H9 (cell line): ENCODE measurements around the gene ASTN2. TPM values are rescaled to one million over a fixed set of nuclear protein-coding genes. Genes with fewer than 3 reads are reported as not detected.

Experiments
- DNase-seq: peaks from one replicate; pipeline ENCODE4 v3.0.0-alpha.2; 2017
- H2AFZ ChIP-seq: one replicate; pipeline ENCODE4 v1.6.1; 2013; ENCODE audit warnings: mild to moderate bottlenecking, low read length, control low read depth, moderate library complexity
- H2AK5ac ChIP-seq: 2 replicates; pipeline ENCODE4 v1.6.1; 2013; ENCODE audit warnings: low read length, control low read depth, mixed read lengths; ENCODE audit not compliant: insufficient read length
- H2BK120ac ChIP-seq: one replicate; pipeline ENCODE4 v1.6.1; 2013; ENCODE audit warnings: low read depth, mild to moderate bottlenecking, low read length, control low read depth, inconsistent platforms; ENCODE audit not compliant: poor library complexity, severe bottlenecking
- H2BK12ac ChIP-seq: 2 replicates; pipeline ENCODE4 v1.6.1; 2013; ENCODE audit warnings: low read length, control low read depth, mixed read lengths, low read depth; ENCODE audit not compliant: insufficient read length
- H2BK15ac ChIP-seq: 2 replicates; pipeline ENCODE4 v1.6.1; 2013; ENCODE audit warnings: low read depth, low read length, control low read depth
- H2BK20ac ChIP-seq: one replicate; pipeline ENCODE4 v1.6.1; 2013; ENCODE audit warnings: low read depth, mild to moderate bottlenecking, low read length, control low read depth, inconsistent platforms; ENCODE audit not compliant: poor library complexity, severe bottlenecking
- H2BK5ac ChIP-seq: 2 replicates; pipeline ENCODE4 v1.6.1; 2013; ENCODE audit warnings: low read length, control low read depth, mixed read lengths; ENCODE audit not compliant: insufficient read length
- H3K14ac ChIP-seq: 2 replicates; pipeline ENCODE4 v1.6.1; 2013; ENCODE audit warnings: low read length, control low read depth; ENCODE audit not compliant: insufficient read depth
- H3K18ac ChIP-seq: 2 replicates; pipeline ENCODE4 v1.6.1; 2013; ENCODE audit warnings: low read depth, mild to moderate bottlenecking, mixed read lengths, low read length, control low read depth; ENCODE audit not compliant: insufficient read length
- H3K23ac ChIP-seq: 2 replicates; pipeline ENCODE4 v1.6.1; 2013; ENCODE audit warnings: low read length, control low read depth, mixed read lengths, low read depth; ENCODE audit not compliant: insufficient read length
- H3K23me2 ChIP-seq: 2 replicates; pipeline ENCODE4 v1.6.1; 2013; ENCODE audit warnings: low read depth, mild to moderate bottlenecking, mixed read lengths, low read length, control low read depth; ENCODE audit not compliant: insufficient read length, poor library complexity, severe bottlenecking
- H3K27ac ChIP-seq: 2 replicates; pipeline ENCODE4 v1.5.1; 2013; ENCODE audit warnings: low read length, control low read depth, mixed read lengths, low read depth; ENCODE audit not compliant: insufficient read length
- H3K27me3 ChIP-seq: 2 replicates; pipeline ENCODE4 v1.6.1; 2013; ENCODE audit warnings: low read length, control low read depth, inconsistent platforms; ENCODE audit not compliant: insufficient read depth
- H3K4ac ChIP-seq: 2 replicates; pipeline ENCODE4 v1.6.1; 2013; ENCODE audit warnings: low read depth, mild to moderate bottlenecking, control low read depth, inconsistent platforms, low read length, moderate library complexity
- H3K4me1 ChIP-seq: 2 replicates; pipeline ENCODE4 v1.6.1; 2013; ENCODE audit warnings: low read length, control low read depth, inconsistent platforms; ENCODE audit not compliant: insufficient read depth
- H3K4me2 ChIP-seq: 2 replicates; pipeline ENCODE4 v1.6.1; 2013; ENCODE audit warnings: low read length, control low read depth, mixed read lengths; ENCODE audit not compliant: insufficient read length, insufficient read depth
- H3K56ac ChIP-seq: 2 replicates; pipeline ENCODE4 v1.6.1; 2013; ENCODE audit warnings: low read depth, mild to moderate bottlenecking, mixed read lengths, low read length, control low read depth; ENCODE audit not compliant: insufficient read length
- H3K79me1 ChIP-seq: 2 replicates; pipeline ENCODE4 v1.6.1; 2013; ENCODE audit warnings: low read depth, mild to moderate bottlenecking, moderate library complexity, low read length, control low read depth, inconsistent platforms; ENCODE audit not compliant: insufficient read depth, poor library complexity, severe bottlenecking
- H3K79me2 ChIP-seq: 2 replicates; pipeline ENCODE4 v1.6.1; 2013; ENCODE audit warnings: low read length, control low read depth, inconsistent platforms; ENCODE audit not compliant: insufficient read depth
- H3K9ac ChIP-seq: 2 replicates; pipeline ENCODE4 v1.6.1; 2013; ENCODE audit warnings: low read length, control low read depth, mixed read lengths; ENCODE audit not compliant: insufficient read length; ENCODE audit errors: extremely low read depth
- H3K9me3 ChIP-seq: one replicate; pipeline ENCODE4 v1.6.1; 2013; ENCODE audit warnings: low read depth, low read length, inconsistent platforms; ENCODE audit not compliant: control insufficient read depth
- H3T11ph ChIP-seq: one replicate; pipeline ENCODE4 v1.6.1; 2013; ENCODE audit warnings: mild to moderate bottlenecking, low read length, control low read depth, inconsistent platforms
- H4K20me1 ChIP-seq: one replicate; pipeline ENCODE4 v1.6.1; 2013; ENCODE audit not compliant: control insufficient read depth, insufficient read length, insufficient read depth
- H4K5ac ChIP-seq: 2 replicates; pipeline ENCODE4 v1.6.1; 2013; ENCODE audit warnings: low read depth, mild to moderate bottlenecking, mixed read lengths, low read length, control low read depth; ENCODE audit not compliant: insufficient read length
- H4K8ac ChIP-seq: replicated peaks from 2 replicates; pipeline ENCODE4 v1.6.1; 2013; ENCODE audit warnings: low read length, control low read depth, mixed read lengths, low read depth; ENCODE audit not compliant: insufficient read length
- H4K91ac ChIP-seq: 2 replicates; pipeline ENCODE4 v1.6.1; 2013; ENCODE audit warnings: low read depth, mild to moderate bottlenecking, moderate library complexity, mixed read lengths, low read length, control low read depth; ENCODE audit not compliant: insufficient read length
- H3K27ac Mint-ChIP-seq, 3 experiments: 2 replicates in 2 of 3; 3 replicates in 1 of 3; pipeline ENCODE4 v1.8.0; 2020 to 2021; ENCODE audit warnings: mixed read lengths in 3 of 3, mild to moderate bottlenecking in 1 of 3, moderate library complexity in 1 of 3
- H3K27me3 Mint-ChIP-seq: 2 replicates; pipeline ENCODE4 v1.8.0; 2021; ENCODE audit warnings: low read depth, mild to moderate bottlenecking, moderate library complexity, mixed read lengths
- H3K36me3 Mint-ChIP-seq, 3 experiments: 2 replicates in 2 of 3; 3 replicates in 1 of 3; pipeline ENCODE4 v1.8.0; 2020 to 2021; ENCODE audit warnings: low read depth in 3 of 3, mixed read lengths in 3 of 3; ENCODE audit not compliant: insufficient read depth in 1 of 3
- H3K4me1 Mint-ChIP-seq, 2 experiments: 2 replicates each; pipeline ENCODE4 v1.8.0; 2020; ENCODE audit warnings: mixed read lengths in 2 of 2
- H3K4me3 Mint-ChIP-seq, 2 experiments: 2 replicates in 1 of 2; 3 replicates in 1 of 2; pipeline ENCODE4 v1.8.0; 2020 to 2021; ENCODE audit warnings: mild to moderate bottlenecking in 2 of 2, mixed read lengths in 2 of 2, moderate library complexity in 1 of 2
- H3K9me3 Mint-ChIP-seq, 2 experiments: 2 replicates in 1 of 2; 3 replicates in 1 of 2; pipeline ENCODE4 v1.8.0; 2020; ENCODE audit warnings: mild to moderate bottlenecking in 2 of 2, mixed read lengths in 2 of 2, moderate library complexity in 1 of 2
- CTCF ChIP-seq: fragments of 200-600 bp; sonication (generic); conservative IDR thresholded peaks from 3 replicates; pipeline ENCODE4 v1.8.0; 2021; ENCODE audit warnings: antibody characterized with exemption, mild to moderate bottlenecking
- WGBS: extraction: QIAGEN DNeasy Blood & Tissue Kit; methylation state at CpG from one replicate; pipeline ENCODE4 v1.1.7; 2013; ENCODE audit warnings: missing lambda C conversion rate, low lambda C conversion rate, mixed read lengths; ENCODE audit not compliant: insufficient read length; ENCODE audit errors: extremely low coverage; 5-methylcytosine and 5-hydroxymethylcytosine counted together
- total RNA-seq: library from RNA; stranded (reverse); gene quantifications from 2 replicates; pipeline ENCODE4 v1.2.1, GENCODE V29; 2021

The ASTN2 gene
- total RNA-seq, 1 experiment from 2014 or later, result 9.7 TPM

DNA sequence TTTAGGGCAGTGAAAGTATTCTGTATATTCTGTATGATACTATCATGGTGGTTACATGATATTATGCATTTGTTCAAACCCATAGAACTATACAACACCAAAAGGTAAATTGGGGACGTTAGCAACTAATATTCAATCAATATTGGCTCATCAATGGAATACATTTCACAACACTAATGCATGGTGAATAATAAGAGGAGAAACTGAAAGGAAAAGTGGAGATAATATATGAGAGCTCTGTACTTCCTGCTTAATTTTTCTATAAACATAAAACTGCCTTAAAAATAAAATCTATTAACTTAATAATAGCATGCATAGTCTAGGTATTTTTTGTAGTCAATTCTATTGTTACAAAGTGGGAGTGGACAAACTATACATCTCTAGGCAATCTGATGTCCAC lies 661.5 kb downstream of the ASTN2 start:
- no peak overlapping the region for H3K14ac ChIP-seq
- no peaks in the 10 kb centered on the region for H3K27me3 ChIP-seq
- no peak overlapping the region for H3K4ac ChIP-seq
- H4K91ac ChIP-seq, result no peak overlapping the region
- Mint-ChIP-seq H3K4me3 (no peak overlapping the region), H3K27ac (no peak overlapping the region), H3K27me3 (peaks cover 1% of the 10 kb centered on the region; the same call in 1 of the 2 replicates), H3K4me1 (peaks cover 9 to 10% of the 10 kb centered on the region in 2 experiments), H3K36me3 (peaks cover 3 to 5% (median 3%) of the 10 kb centered on the region in 3 experiments; a peak in 2 of 7 replicates), H3K9me3 (peaks cover 5% of the 10 kb centered on the region in 2 experiments)
- no peak overlapping the region for H3K56ac ChIP-seq
- H2AK5ac ChIP-seq, result no peak overlapping the region
- H3K4me2 ChIP-seq, result no peak overlapping the region
- H2BK5ac ChIP-seq, result no peak overlapping the region
- no peaks in the 10 kb centered on the region for H3K4me1 ChIP-seq
- no peak overlapping the region for H3T11ph ChIP-seq
- H3K79me1 ChIP-seq, result no peaks in the 10 kb centered on the region
- no peak overlapping the region for H3K27ac ChIP-seq
- H3K79me2 ChIP-seq, result no peaks in the 10 kb centered on the region
- H2BK15ac ChIP-seq, result no peak overlapping the region
- no peaks in the 10 kb centered on the region for H3K23me2 ChIP-seq
- H3K9ac ChIP-seq, result no peak overlapping the region
- no peak for DNase-seq
- no peaks in the 10 kb centered on the region for H4K20me1 ChIP-seq
- no peak overlapping the region for H2BK12ac ChIP-seq
- no peak overlapping the region for H4K8ac ChIP-seq
- no peak for TF ChIP-seq CTCF
- H2AFZ ChIP-seq, result no peak overlapping the region
- H2BK20ac ChIP-seq, result no peak overlapping the region
- no peaks in the 10 kb centered on the region for H3K9me3 ChIP-seq
- no peak overlapping the region for H3K23ac ChIP-seq
- no peak overlapping the region for H4K5ac ChIP-seq
- H2BK120ac ChIP-seq, result no peak overlapping the region
- H3K18ac ChIP-seq, result no peak overlapping the region
- no CpG with 5 or more reads among the region's 1 CpG for WGBS
